Neural crest cell (in vitro differentiated cells): ENCODE data around the gene SRBD1. TPM values are rescaled to one million over a fixed set of nuclear protein-coding genes. Genes with fewer than 3 reads are reported as not detected.
A peak's percentile ranks its signal among the peaks of the same experiment; 100 is the strongest.

ENCODE experiments used
- DNase-seq: peaks from one replicate; pipeline ENCODE4 v3.0.0; 2021; ENCODE audit warnings: low read depth, mixed read lengths, low spot score
- H3K27ac Mint-ChIP-seq: one replicate; pipeline ENCODE4 v1.8.0; 2021; ENCODE audit warnings: mild to moderate bottlenecking, mixed read lengths; ENCODE audit not compliant: unreplicated experiment
- H3K27me3 Mint-ChIP-seq: 2 replicates; pipeline ENCODE4 v1.8.0; 2021; ENCODE audit warnings: low read depth, mild to moderate bottlenecking, mixed read lengths
- H3K36me3 Mint-ChIP-seq: 2 replicates; pipeline ENCODE4 v1.8.0; 2021; ENCODE audit warnings: low read depth, mild to moderate bottlenecking, mixed read lengths
- H3K4me1 Mint-ChIP-seq: 2 replicates; pipeline ENCODE4 v1.8.0; 2021; ENCODE audit warnings: mixed read lengths
- H3K4me3 Mint-ChIP-seq: one replicate; pipeline ENCODE4 v1.8.0; 2021; ENCODE audit warnings: mild to moderate bottlenecking, mixed read lengths
- H3K9me3 Mint-ChIP-seq: 2 replicates; pipeline ENCODE4 v1.8.0; 2021; ENCODE audit warnings: mixed read lengths
- total RNA-seq: library from RNA; stranded (reverse); gene quantifications from 2 replicates; pipeline ENCODE4 v1.2.1, GENCODE V29; 2021
- TF ChIP-seq, protein P1 (sequence below): fragments of 200-600 bp; sonication (generic); conservative IDR thresholded peaks from 2 replicates; pipeline ENCODE4 v1.5.0; 2021; ENCODE audit warnings: antibody characterized with exemption, mild to moderate bottlenecking

Gene SRBD1
- total RNA-seq, 1 donor from 2014 or later = 21.4 TPM

DNA sequence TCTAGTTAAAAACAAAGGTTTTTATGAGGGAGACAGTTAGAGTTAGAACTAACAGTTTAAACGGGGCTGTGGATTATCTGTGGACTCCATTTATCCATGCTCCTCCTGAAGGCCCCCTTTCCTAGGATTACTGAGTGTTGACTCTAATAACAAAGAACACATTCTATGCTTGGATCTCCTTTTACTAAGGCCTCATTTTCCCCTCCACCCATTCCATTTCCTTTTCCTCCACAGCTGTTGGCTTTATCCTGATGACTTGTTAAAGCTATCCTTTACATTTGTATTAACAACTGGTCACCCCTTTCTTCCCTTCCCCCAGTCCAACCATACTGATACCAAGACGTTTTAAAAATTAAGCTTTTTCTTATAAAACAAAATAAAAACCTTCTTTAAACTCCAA lies 220.6 kb downstream of the SRBD1 start:
- peaks cover 19% of the 10 kb centered on the region for H3K36me3 Mint-ChIP-seq
- H3K4me3 Mint-ChIP-seq = peak overlapping the region; percentile 60
- no peak for DNase-seq
- TF ChIP-seq, protein P1, sequence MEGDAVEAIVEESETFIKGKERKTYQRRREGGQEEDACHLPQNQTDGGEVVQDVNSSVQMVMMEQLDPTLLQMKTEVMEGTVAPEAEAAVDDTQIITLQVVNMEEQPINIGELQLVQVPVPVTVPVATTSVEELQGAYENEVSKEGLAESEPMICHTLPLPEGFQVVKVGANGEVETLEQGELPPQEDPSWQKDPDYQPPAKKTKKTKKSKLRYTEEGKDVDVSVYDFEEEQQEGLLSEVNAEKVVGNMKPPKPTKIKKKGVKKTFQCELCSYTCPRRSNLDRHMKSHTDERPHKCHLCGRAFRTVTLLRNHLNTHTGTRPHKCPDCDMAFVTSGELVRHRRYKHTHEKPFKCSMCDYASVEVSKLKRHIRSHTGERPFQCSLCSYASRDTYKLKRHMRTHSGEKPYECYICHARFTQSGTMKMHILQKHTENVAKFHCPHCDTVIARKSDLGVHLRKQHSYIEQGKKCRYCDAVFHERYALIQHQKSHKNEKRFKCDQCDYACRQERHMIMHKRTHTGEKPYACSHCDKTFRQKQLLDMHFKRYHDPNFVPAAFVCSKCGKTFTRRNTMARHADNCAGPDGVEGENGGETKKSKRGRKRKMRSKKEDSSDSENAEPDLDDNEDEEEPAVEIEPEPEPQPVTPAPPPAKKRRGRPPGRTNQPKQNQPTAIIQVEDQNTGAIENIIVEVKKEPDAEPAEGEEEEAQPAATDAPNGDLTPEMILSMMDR = no peak
- H3K27me3 Mint-ChIP-seq = no peaks in the 10 kb centered on the region
- H3K9me3 Mint-ChIP-seq = no peaks in the 10 kb centered on the region
- peak overlapping the region; percentile 94 for H3K27ac Mint-ChIP-seq
- peaks cover 38% of the 10 kb centered on the region for H3K4me1 Mint-ChIP-seq

DNA sequence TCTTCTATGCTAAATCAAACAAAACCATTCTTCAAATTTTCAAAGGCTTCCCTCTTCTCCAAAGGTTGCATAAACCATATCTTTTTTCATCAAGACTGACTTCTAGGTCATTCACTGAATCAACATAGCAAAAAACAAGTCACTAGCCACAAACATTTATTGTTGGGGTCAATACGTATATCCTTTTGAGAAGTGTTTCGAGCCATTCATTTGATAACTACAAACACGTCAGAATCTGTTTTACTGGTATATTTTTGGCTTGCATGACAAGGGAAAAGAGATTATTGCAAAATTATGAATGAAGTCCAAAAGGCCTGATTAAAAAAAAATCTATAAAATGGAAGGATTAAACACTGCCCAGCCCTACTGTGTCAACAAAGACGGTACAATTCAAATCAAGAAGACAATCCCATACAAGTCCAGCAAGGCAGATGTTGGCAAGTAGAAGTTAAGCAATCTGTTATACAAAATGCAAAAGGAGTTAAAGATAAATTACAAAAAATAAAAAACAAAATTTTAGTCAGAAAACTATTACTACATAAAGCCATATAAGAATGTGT lies 222.4 kb downstream of the SRBD1 start:
- Mint-ChIP-seq H3K27me3 (no peaks in the 10 kb centered on the region), H3K4me1 (peaks cover 28% of the 10 kb centered on the region), H3K27ac (no peak overlapping the region), H3K36me3 (peaks cover 19% of the 10 kb centered on the region), H3K4me3 (no peak overlapping the region), H3K9me3 (no peaks in the 10 kb centered on the region)
- TF ChIP-seq, protein P1 = no peak
- DNase-seq = no peak

DNA sequence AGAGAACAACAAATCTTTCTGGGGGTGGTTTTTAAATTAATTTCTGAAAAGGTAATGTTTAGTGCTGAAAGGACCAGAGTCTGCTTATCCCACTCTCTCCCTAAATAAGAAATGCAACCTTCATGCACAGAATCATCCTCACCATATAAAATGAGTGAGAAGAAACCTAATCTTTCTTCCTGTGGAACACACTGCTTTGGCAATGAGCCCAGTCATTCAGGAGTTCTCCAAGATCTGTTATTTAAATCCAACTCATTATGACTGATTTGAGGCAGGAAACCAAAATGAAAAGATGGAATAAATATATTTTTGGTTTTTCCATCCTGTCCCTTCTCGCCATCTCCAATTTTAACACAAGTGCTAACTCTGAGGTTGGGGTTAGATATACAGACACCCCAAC lies 228.3 kb downstream of the SRBD1 start:
- Mint-ChIP-seq H3K4me1 (no peaks in the 10 kb centered on the region), H3K4me3 (no peak overlapping the region), H3K27ac (no peak overlapping the region), H3K9me3 (no peaks in the 10 kb centered on the region), H3K27me3 (no peaks in the 10 kb centered on the region), H3K36me3 (peaks cover 5% of the 10 kb centered on the region)
- TF ChIP-seq, protein P1 = no peak
- DNase-seq = no peak

DNA sequence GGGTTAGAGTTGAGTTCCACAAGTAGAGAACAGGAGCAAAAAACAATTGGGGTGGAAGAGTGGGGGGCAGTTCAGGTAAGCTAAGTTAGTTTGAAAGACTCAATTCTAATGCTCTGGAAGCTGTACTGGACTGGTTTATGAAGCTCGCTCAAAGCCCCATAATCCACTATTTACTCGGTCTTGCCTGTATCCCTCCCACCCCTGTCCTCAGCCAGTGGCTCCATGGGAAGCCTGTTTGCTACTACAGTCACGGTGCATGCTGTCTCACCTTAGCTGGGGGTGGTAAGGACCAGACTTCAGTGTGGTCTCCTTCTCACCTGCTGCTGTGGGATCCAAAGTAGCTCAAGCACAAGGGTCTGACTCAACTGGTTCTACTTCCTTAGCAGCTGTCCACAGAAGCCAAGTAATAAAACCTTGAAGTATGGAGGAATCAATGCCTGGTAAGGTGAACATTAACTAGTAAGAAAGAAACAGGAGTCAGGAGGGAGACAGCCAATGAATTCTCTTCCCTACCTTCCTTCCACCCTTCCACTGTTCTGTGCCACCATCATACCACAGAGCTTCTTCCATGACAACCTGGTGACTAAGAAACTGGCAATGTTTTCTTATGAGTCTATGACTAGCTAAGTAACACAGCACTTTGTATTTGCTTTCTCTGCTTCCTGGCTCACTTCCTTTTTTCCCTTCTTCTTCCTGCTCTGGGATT lies 230.8 kb downstream of the SRBD1 start:
- Mint-ChIP-seq H3K4me3 (no peak overlapping the region), H3K27me3 (no peaks in the 10 kb centered on the region), H3K4me1 (no peaks in the 10 kb centered on the region), H3K9me3 (peaks cover 4% of the 10 kb centered on the region), H3K27ac (no peak overlapping the region), H3K36me3 (peaks cover 2% of the 10 kb centered on the region)
- TF ChIP-seq, protein P1 = no peak
- DNase-seq = no peak

DNA sequence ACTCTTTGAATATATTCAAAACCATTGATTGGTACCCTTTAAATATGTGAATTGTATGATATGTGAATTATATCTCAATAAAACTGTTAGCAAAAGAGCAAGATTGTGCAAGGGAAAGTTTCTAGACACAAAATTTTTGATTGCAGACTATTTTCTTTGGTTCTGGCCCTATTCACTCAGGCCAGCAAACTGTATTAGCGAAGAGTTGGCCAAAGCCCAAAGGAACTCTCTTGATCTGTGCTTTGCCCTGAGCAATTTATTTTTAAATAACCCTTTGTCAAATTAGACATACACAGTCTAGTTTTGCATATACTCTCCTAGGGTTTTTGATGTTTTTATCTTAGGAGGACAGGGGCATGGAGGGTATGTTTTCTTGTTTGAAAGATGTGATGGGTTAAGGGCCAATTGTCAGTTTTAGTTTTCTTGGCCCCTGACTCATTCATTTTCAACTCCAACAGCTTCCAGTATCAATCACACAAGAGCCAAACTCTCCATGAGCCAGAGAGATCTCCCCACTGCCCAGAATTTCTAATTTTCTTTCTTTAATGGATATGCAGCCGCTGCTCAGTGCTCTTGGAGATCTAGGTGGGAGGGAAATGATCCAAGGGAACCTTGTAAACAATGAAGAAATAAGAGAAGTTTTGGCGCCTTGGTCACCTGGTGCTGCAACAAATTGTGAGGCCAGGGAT lies 231.5 kb downstream of the SRBD1 start:
- no peak overlapping the region for H3K27ac Mint-ChIP-seq
- TF ChIP-seq, protein P1 = no peak
- no peaks in the 10 kb centered on the region for H3K27me3 Mint-ChIP-seq
- peaks cover 5% of the 10 kb centered on the region for H3K36me3 Mint-ChIP-seq
- peaks cover 4% of the 10 kb centered on the region for H3K9me3 Mint-ChIP-seq
- DNase-seq = no peak
- H3K4me3 Mint-ChIP-seq = no peak overlapping the region
- no peaks in the 10 kb centered on the region for H3K4me1 Mint-ChIP-seq
